GM19025 (cell line): ENCODE results near the gene HMX2.

Source experiments
- ATAC-seq: cut with Tn5 transposase; IDR thresholded peaks from one replicate; pipeline ENCODE4 v1.9.1; 2021; ENCODE audit warnings: mild to moderate bottlenecking, low read depth, moderate library complexity; ENCODE audit not compliant: unreplicated experiment

Gene HMX2

DNA sequence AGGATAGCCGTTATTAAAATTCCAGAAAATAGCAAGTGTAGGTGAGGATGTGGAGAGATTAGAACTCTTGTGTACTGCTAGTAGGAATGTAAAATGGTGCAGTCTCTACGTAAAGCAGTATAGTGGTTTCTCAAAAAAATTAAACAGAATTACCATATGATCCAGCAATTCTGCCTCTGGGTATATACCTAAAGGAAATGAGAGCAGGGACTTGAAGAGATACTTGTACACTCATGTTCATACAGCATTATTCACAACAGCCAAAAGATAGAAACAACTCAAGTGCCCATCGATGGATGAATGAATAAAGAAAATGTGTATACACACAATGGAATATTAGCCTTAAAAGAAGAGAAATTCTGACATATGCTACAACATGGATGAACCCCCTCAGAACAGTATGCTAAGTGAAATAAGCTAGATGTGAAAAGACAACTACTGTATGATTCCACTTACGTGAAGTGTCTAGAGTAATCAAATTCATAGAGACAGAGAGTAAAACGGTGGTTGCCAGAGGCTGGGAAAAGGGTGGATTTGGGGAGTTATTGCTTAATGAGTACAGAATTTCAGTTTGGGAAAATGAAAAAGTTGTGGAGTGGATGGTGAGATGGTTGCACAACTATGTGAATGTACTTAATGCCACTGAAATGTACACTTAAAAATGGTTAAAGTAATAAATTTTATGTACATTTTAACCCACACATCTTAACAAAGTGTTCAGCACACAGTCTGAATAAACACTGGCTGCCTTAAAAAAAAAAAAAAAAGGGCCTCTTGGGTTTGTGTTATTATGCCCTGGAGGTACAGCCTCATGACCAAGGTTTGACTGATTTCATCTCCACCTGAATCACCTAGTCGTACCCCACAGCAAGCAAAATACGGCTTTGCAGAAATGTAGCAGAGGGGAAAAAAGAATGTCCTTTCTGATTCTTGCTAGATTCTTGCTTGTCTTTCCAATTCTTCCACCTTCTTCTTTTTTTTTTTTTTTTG is 32.5 kb downstream of the HMX2 start:
- no peak for ATAC-seq

DNA sequence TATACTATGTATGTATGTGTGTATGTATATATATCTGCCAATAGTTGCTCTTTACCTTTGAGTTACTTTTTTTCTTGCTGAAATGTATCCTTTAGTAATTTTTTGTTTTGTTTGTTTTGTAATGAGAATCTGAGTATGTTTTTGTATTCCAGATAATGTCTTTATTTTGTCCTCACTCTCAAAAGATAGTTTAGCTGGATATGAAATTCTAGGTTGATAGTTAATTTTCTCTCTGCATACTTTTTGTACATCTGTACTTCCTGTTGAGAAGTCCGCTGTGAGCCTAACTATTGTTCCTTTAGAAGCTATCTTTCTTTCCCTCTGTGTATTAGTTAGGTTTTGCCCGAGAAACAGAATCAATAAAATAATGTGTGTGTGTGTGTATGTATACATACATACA is 35.8 kb downstream of the HMX2 start:
- ATAC-seq: no peak

DNA sequence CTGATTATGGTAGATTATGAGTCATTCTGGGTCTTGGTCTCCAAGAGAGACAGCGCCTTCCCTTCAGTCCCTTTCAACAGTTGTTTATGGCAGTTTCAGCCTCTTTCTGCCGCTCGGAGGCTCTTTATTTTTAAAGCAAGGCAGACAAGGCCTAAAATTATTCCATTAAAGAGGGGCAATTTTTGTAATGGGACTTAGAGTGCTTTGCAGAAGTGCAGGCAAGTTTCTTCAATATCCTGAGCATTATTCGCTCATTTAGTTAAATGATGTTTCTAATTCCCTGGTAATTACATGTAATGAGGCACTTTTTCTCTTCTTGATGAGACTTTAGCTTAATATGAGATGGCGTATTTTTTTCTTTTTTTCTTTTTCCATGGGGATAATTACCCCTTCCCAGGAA is 39.8 kb downstream of the HMX2 start:
- no peak for ATAC-seq

DNA sequence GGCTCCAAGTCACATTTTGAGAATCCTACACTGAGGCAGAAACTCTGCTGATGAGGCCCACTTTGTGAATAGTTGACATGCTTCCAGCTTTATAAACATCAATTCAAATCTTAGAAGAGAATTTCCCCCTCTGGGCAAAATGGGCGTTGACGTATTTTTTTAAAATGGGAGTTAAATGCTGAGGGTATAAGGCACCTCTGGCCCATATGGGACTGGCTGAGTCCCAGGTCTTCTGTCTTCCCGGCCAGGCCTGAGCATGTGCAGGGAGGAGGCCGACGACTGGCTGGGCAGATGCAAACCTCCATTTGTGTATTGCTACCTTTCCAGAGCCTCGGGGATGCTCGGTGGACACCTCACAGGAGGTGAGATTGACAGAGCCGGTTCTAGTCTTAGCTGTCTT is 44.0 kb downstream of the HMX2 start:
- no peak for ATAC-seq

DNA sequence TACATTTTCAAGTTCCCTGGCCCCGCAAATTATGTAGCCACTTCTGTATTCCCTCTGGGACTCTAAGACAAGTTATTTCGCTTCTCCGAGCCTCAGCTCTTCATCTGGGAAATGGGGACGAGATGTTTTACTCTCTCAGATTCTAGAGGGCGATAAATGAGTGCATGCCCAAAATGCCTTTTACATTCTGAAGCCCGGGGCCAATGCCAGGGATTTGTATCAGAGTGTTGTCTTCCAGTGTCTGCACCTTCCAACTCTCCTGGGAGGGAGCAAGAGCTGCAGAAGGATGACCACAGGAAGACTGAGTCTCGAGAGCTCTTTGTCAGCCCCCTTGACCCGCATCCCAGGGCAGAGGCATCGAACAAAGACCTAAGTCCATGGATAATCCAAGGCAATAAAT is 46.1 kb downstream of the HMX2 start:
- no peak for ATAC-seq
